MM.1S (cell line): Measurements from ENCODE around the gene TMPRSS3.

Source experiments
- DNase-seq: peaks from one replicate; pipeline ENCODE4 v3.0.0-alpha.2; 2015
- H2AFZ ChIP-seq: fragments of 300-600 bp; sonication (generic); 2 replicates; pipeline ENCODE4 v1.6.0; 2016; ENCODE audit warnings: antibody characterized with exemption, low read length
- H3F3A ChIP-seq: fragments of 300-600 bp; sonication (generic); 2 replicates; pipeline ENCODE4 v1.6.1; 2016; ENCODE audit warnings: mild to moderate bottlenecking, antibody characterized with exemption, low read length, moderate library complexity, mixed read lengths; ENCODE audit not compliant: insufficient read depth
- H3K27ac ChIP-seq: fragments of 300-600 bp; sonication (generic); 2 replicates; pipeline ENCODE4 v1.5.1; 2016; ENCODE audit warnings: mild to moderate bottlenecking, low read length
- H3K27me3 ChIP-seq: fragments of 300-600 bp; sonication (generic); replicated peaks from 2 replicates; pipeline ENCODE4 v1.6.0; 2016; ENCODE audit warnings: low read length; ENCODE audit not compliant: insufficient read depth
- H3K36me3 ChIP-seq: fragments of 300-600 bp; sonication (generic); replicated peaks from 2 replicates; pipeline ENCODE4 v1.6.1; 2016; ENCODE audit warnings: mild to moderate bottlenecking, low read length, mixed read lengths; ENCODE audit not compliant: insufficient read depth
- H3K4me1 ChIP-seq: fragments of 300-600 bp; sonication (generic); 2 replicates; pipeline ENCODE4 v1.6.1; 2016; ENCODE audit warnings: low read length, mixed read lengths
- H3K4me2 ChIP-seq: fragments of 300-600 bp; sonication (generic); 2 replicates; pipeline ENCODE4 v1.6.0; 2016; ENCODE audit warnings: low read depth, low read length
- H3K4me3 ChIP-seq: fragments of 300-600 bp; sonication (generic); 2 replicates; pipeline ENCODE4 v1.5.1; 2016; ENCODE audit warnings: low read length, mixed read lengths
- H3K79me2 ChIP-seq: fragments of 300-600 bp; sonication (generic); 2 replicates; pipeline ENCODE4 v1.6.1; 2016; ENCODE audit warnings: mixed run types, low read length, mixed read lengths
- H3K9ac ChIP-seq: fragments of 300-600 bp; sonication (generic); 2 replicates; pipeline ENCODE4 v1.6.1; 2016; ENCODE audit warnings: low read length, mixed read lengths
- H3K9me2 ChIP-seq: fragments of 300-600 bp; sonication (generic); replicated peaks from 2 replicates; pipeline ENCODE4 v1.6.1; 2016; ENCODE audit warnings: mild to moderate bottlenecking, low read length, mixed read lengths; ENCODE audit not compliant: insufficient read depth
- H3K9me3 ChIP-seq: fragments of 300-600 bp; sonication (generic); replicated peaks from 2 replicates; pipeline ENCODE4 v1.6.1; 2016; ENCODE audit warnings: mild to moderate bottlenecking, low read length, mixed read lengths; ENCODE audit not compliant: insufficient read depth
- H4K20me1 ChIP-seq: fragments of 300-600 bp; sonication (generic); 2 replicates; pipeline ENCODE4 v1.6.1; 2016; ENCODE audit warnings: mild to moderate bottlenecking, low read length, moderate library complexity, mixed read lengths; ENCODE audit not compliant: insufficient read depth
- CTCF ChIP-seq: fragments of 300-600 bp; sonication (generic); IDR thresholded peaks from 2 replicates; pipeline ENCODE4 v1.5.1; 2016; ENCODE audit warnings: antibody characterized with exemption, low read length, mixed read lengths
- EZH2 ChIP-seq: fragments of 300-600 bp; sonication (generic); optimal IDR thresholded peaks from 2 replicates; pipeline ENCODE3; 2017; ENCODE audit warnings: low read depth, mild to moderate bottlenecking, antibody characterized with exemption, low read length, mixed read lengths
- EZH2phosphoT487 ChIP-seq: fragments of 300-600 bp; sonication (generic); IDR thresholded peaks from 2 replicates; pipeline ENCODE4 v1.6.1; 2018; ENCODE audit warnings: antibody characterized with exemption, low read length

TMPRSS3 gene

GRCh38 chr21:42429856-42430255, 34.0 kb upstream of the TMPRSS3 start:
- Histone ChIP-seq H4K20me1 (no peaks in the 10 kb centered on the region), H3K4me3 (no peak overlapping the region), H3K27me3 (peaks cover 100% of the 10 kb centered on the region), H3K79me2 (no peaks in the 10 kb centered on the region), H3K4me2 (no peak overlapping the region), H2AFZ (no peak overlapping the region), H3K9me2 (no peaks in the 10 kb centered on the region), H3K36me3 (no peaks in the 10 kb centered on the region), H3K9me3 (no peaks in the 10 kb centered on the region), H3F3A (no peaks in the 10 kb centered on the region), H3K27ac (no peak overlapping the region), H3K4me1 (no peaks in the 10 kb centered on the region), H3K9ac (no peak overlapping the region)
- DNase-seq, result no peak
- TF ChIP-seq EZH2phosphoT487, result no peak
- no peak for TF ChIP-seq CTCF
- TF ChIP-seq EZH2, result no peak

- no peaks in the 10 kb centered on the region for H4K20me1 ChIP-seq
- H3K4me2 ChIP-seq, result no peak overlapping the region
- H3K27me3 ChIP-seq, result peaks cover 100% of the 10 kb centered on the region
- H3K36me3 ChIP-seq, result no peaks in the 10 kb centered on the region
- no peaks in the 10 kb centered on the region for H3K9me2 ChIP-seq
- no peak overlapping the region for H3K4me3 ChIP-seq
- H3K9ac ChIP-seq, result no peak overlapping the region
- H3K4me1 ChIP-seq, result no peaks in the 10 kb centered on the region
- no peaks in the 10 kb centered on the region for H3K9me3 ChIP-seq
- no peak overlapping the region for H2AFZ ChIP-seq
- H3K79me2 ChIP-seq, result no peaks in the 10 kb centered on the region
- no peak for DNase-seq
- no peaks in the 10 kb centered on the region for H3F3A ChIP-seq
- no peak for TF ChIP-seq EZH2
- TF ChIP-seq CTCF, result no peak
- TF ChIP-seq EZH2phosphoT487, result no peak
- H3K27ac ChIP-seq, result no peak overlapping the region
Measured at GRCh38 chr21:42429021-42429420, 33.2 kb upstream of the TMPRSS3 start.

- peaks cover 100% of the 10 kb centered on the region for H3K27me3 ChIP-seq
Measured at GRCh38 chr21:42427809-42428419, 32.1 kb upstream of the TMPRSS3 start.

More at GRCh38 chr21:42427809-42428419, 32.1 kb upstream of the TMPRSS3 start:
- no peaks in the 10 kb centered on the region for H3K9me3 ChIP-seq
- no peaks in the 10 kb centered on the region for H3K9me2 ChIP-seq
- no peaks in the 10 kb centered on the region for H3K79me2 ChIP-seq
- DNase-seq, result no peak
- H4K20me1 ChIP-seq, result no peaks in the 10 kb centered on the region
- H3F3A ChIP-seq, result no peaks in the 10 kb centered on the region
- no peak for TF ChIP-seq EZH2
- TF ChIP-seq EZH2phosphoT487, result no peak
- no peak for TF ChIP-seq CTCF
- no peaks in the 10 kb centered on the region for H3K36me3 ChIP-seq
- no peak overlapping the region for H3K27ac ChIP-seq
- H3K4me3 ChIP-seq, result no peak overlapping the region
- H3K9ac ChIP-seq, result no peak overlapping the region
- H3K4me2 ChIP-seq, result no peak overlapping the region
- H2AFZ ChIP-seq, result no peak overlapping the region
- H3K4me1 ChIP-seq, result no peaks in the 10 kb centered on the region
